Endodermal cell (in vitro differentiated cells): Measurements from ENCODE around the gene EYS. TPM values are rescaled to one million over a fixed set of nuclear protein-coding genes. Genes with fewer than 3 reads are reported as not detected.

Experiments used
- DNase-seq: peaks from one replicate; pipeline ENCODE4 v3.0.0-alpha.2; 2017
- H3K27ac ChIP-seq: 2 replicates; pipeline ENCODE4 v1.5.1; 2013; ENCODE audit warnings: mild to moderate bottlenecking, low read depth, low read length, moderate library complexity
- H3K27me3 ChIP-seq: 2 replicates; pipeline ENCODE4 v1.6.1; 2013; ENCODE audit warnings: mild to moderate bottlenecking, low read length, moderate library complexity; ENCODE audit not compliant: insufficient read depth, control insufficient read depth, poor library complexity, severe bottlenecking
- H3K36me3 ChIP-seq: 2 replicates; pipeline ENCODE4 v1.7.0; 2013; ENCODE audit warnings: mild to moderate bottlenecking, low read length, moderate library complexity; ENCODE audit not compliant: control insufficient read depth, insufficient read depth
- H3K4me1 ChIP-seq: one replicate; pipeline ENCODE4 v1.7.0; 2013; ENCODE audit warnings: low read length; ENCODE audit not compliant: control insufficient read depth, insufficient read depth
- H3K4me3 ChIP-seq: 2 replicates; pipeline ENCODE4 v1.5.1; 2013; ENCODE audit warnings: mild to moderate bottlenecking, low read length, moderate library complexity
- H3K9ac ChIP-seq: 2 replicates; pipeline ENCODE4 v1.6.1; 2013; ENCODE audit warnings: mild to moderate bottlenecking, low read length, moderate library complexity; ENCODE audit not compliant: poor library complexity, severe bottlenecking; ENCODE audit errors: extremely low read depth
- H3K9me3 ChIP-seq: 2 replicates; pipeline ENCODE4 v1.6.1; 2013; ENCODE audit warnings: mild to moderate bottlenecking, low read length, moderate library complexity; ENCODE audit not compliant: control insufficient read depth
- H3K27ac Mint-ChIP-seq: 2 replicates; pipeline ENCODE4 v1.8.0; 2020; ENCODE audit warnings: mixed read lengths
- H3K27me3 Mint-ChIP-seq: 2 replicates; pipeline ENCODE4 v1.8.0; 2021; ENCODE audit warnings: mild to moderate bottlenecking, mixed read lengths; ENCODE audit not compliant: insufficient read depth
- H3K36me3 Mint-ChIP-seq: 2 replicates; pipeline ENCODE4 v1.8.0; 2020; ENCODE audit warnings: low read depth, mixed read lengths
- H3K4me1 Mint-ChIP-seq: 2 replicates; pipeline ENCODE4 v1.8.0; 2020; ENCODE audit warnings: mixed read lengths
- H3K4me3 Mint-ChIP-seq: 2 replicates; pipeline ENCODE4 v1.8.0; 2020; ENCODE audit warnings: mild to moderate bottlenecking, moderate library complexity, mixed read lengths
- H3K9me3 Mint-ChIP-seq: 2 replicates; pipeline ENCODE4 v1.8.0; 2020; ENCODE audit warnings: mild to moderate bottlenecking, mixed read lengths
- CTCF ChIP-seq: fragments of 200-600 bp; sonication (generic); conservative IDR thresholded peaks from 2 replicates; pipeline ENCODE4 v1.5.0; 2021; ENCODE audit warnings: antibody characterized with exemption, mild to moderate bottlenecking
- WGBS, 2 experiments: methylation state at CpG; one replicate each; pipeline versions ENCODE4 v1.1.5 to v1.1.7; 2013; ENCODE audit warnings: missing lambda C conversion rate in 2 of 2, mixed read lengths in 1 of 2; ENCODE audit not compliant: insufficient coverage in 1 of 2, insufficient read length in 1 of 2; 5-methylcytosine and 5-hydroxymethylcytosine counted together
- total RNA-seq, 2 donors: library from RNA; stranded (reverse); fragmentation: NEBNext Ultra II Directional in 1 of 2; extraction: Animal tissue kit (Norgen Biotek cat#: 25700) in 1 of 2; gene quantifications; 2 replicates in 1 of 2; 3 replicates in 1 of 2; pipeline ENCODE4 v1.2.1, GENCODE V29; 2021

EYS gene
- total RNA-seq, 2 donors from 2014 or later: 0.31 to 0.70 TPM

- Mint-ChIP-seq H3K27me3 (peaks cover 70% of the 10 kb centered on the region), H3K4me3 (no peak overlapping the region), H3K27ac (no peak overlapping the region), H3K4me1 (peaks cover 10% of the 10 kb centered on the region), H3K9me3 (no peaks in the 10 kb centered on the region), H3K36me3 (no peaks in the 10 kb centered on the region)
- TF ChIP-seq CTCF: no peak
- Histone ChIP-seq H3K36me3 (no peaks in the 10 kb centered on the region), H3K27me3 (peaks cover 89% of the 10 kb centered on the region), H3K9ac (no peak overlapping the region), H3K9me3 (no peaks in the 10 kb centered on the region), H3K4me1 (no peaks in the 10 kb centered on the region), H3K27ac (no peak overlapping the region), H3K4me3 (no peak overlapping the region)
- WGBS, 2 experiments: 92 to 95% methylated on average over 2 of the region's 2 CpGs
- no peak for DNase-seq
Observed at GRCh38 chr6:64721865-64722264, 985.2 kb downstream of the EYS start.

GRCh38 chr6:64717281-64717680 lies 989.7 kb downstream of the EYS start:
- H3K9me3 ChIP-seq: no peaks in the 10 kb centered on the region
- Mint-ChIP-seq H3K9me3 (no peaks in the 10 kb centered on the region), H3K4me1 (peaks cover 25% of the 10 kb centered on the region), H3K27me3 (peaks cover 65% of the 10 kb centered on the region), H3K36me3 (no peaks in the 10 kb centered on the region), H3K27ac (no peak overlapping the region), H3K4me3 (no peak overlapping the region)
- peaks cover 9% of the 10 kb centered on the region for H3K4me1 ChIP-seq
- 45 to 73% methylated on average over 2 to 3 of the region's 3 CpGs for WGBS, 2 experiments
- no peak overlapping the region for H3K27ac ChIP-seq
- no peak overlapping the region for H3K4me3 ChIP-seq
- H3K36me3 ChIP-seq: no peaks in the 10 kb centered on the region
- no peak overlapping the region for H3K9ac ChIP-seq
- peaks cover 83% of the 10 kb centered on the region for H3K27me3 ChIP-seq
- no peak for TF ChIP-seq CTCF
- peak; percentile 57 for DNase-seq

GRCh38 chr6:64715624-64716023 lies 991.4 kb downstream of the EYS start:
- Histone ChIP-seq H3K4me1 (peaks cover 13% of the 10 kb centered on the region), H3K9me3 (no peaks in the 10 kb centered on the region), H3K9ac (no peak overlapping the region), H3K27ac (no peak overlapping the region), H3K4me3 (no peak overlapping the region), H3K27me3 (peaks cover 71% of the 10 kb centered on the region), H3K36me3 (no peaks in the 10 kb centered on the region)
- peaks cover 31% of the 10 kb centered on the region for H3K4me1 Mint-ChIP-seq
- H3K9me3 Mint-ChIP-seq: no peaks in the 10 kb centered on the region
- H3K27me3 Mint-ChIP-seq: peaks cover 54% of the 10 kb centered on the region
- DNase-seq: no peak
- no peak overlapping the region for H3K27ac Mint-ChIP-seq
- H3K36me3 Mint-ChIP-seq: no peaks in the 10 kb centered on the region
- WGBS, 2 experiments: 89% methylated on average over 3 of the region's 3 CpGs; no CpG with 5 or more reads in 1 of the 2 experiments
- H3K4me3 Mint-ChIP-seq: no peak overlapping the region
- no peak for TF ChIP-seq CTCF
